Gastrocnemius medialis (tissue), 4 donors: ENCODE data around the gene FGFR3.

Source experiments
- CTCF ChIP-seq, 5 experiments: fragments of 450-650 bp in 3 of 5; fragments of 200-600 bp in 2 of 5; sonication (generic) in 2 of 5; IDR thresholded peaks in 4 of 5; conservative IDR thresholded peaks in 1 of 5; 1 replicate in 4 of 5; 2 replicates in 1 of 5; pipeline ENCODE4 v1.5.1; 2016 to 2019; ENCODE audit warnings: antibody characterized with exemption in 5 of 5, mild to moderate bottlenecking in 3 of 5, moderate library complexity in 3 of 5
- POLR2A ChIP-seq, 2 donors: fragments of 450-650 bp; IDR thresholded peaks; one replicate each; pipeline ENCODE4 v1.6.1; 2017; ENCODE audit warnings: antibody characterized with exemption in 2 of 2, mild to moderate bottlenecking in 2 of 2, moderate library complexity in 2 of 2

GRCh38 chr4:1747603-1747967 is 45.5 kb upstream of the FGFR3 start:
- TF ChIP-seq CTCF (IDR thresholded peaks at IDR 0.05 in 4 of 5, conservative IDR thresholded peaks at IDR 0.05 in 1 of 5) (no peak), POLR2A (IDR thresholded peaks at IDR 0.05) (no peak)
